CD4-positive, alpha-beta T cell (primary cell): ENCODE measurements around the gene NME8. TPM values are rescaled to one million over a fixed set of nuclear protein-coding genes. Genes with fewer than 3 reads are reported as not detected.

Experiments
- ATAC-seq: fragments of 200-7000 bp; cut with Tn5 transposase; one replicate; pipeline ENCODE4 v1.10.0; 2022; ENCODE audit warnings: mild to moderate bottlenecking; ENCODE audit not compliant: poor library complexity
- CTCF ChIA-PET: fragments of 350-600 bp; sonication (Branson Sonifier 250); formaldehyde crosslinking; loops from one replicate; lab custom pipeline; 2021; ENCODE audit warnings: antibody characterized with exemption, inconsistent platforms; lab: Charles Lee
- POLR2A ChIA-PET: fragments of 350-600 bp; sonication (Branson Sonifier 250); formaldehyde crosslinking; loops from one replicate; lab custom pipeline; 2021; ENCODE audit warnings: antibody characterized with exemption, inconsistent platforms; lab: Charles Lee
- DNase-seq, 14 experiments: peaks; one replicate each; pipeline ENCODE4 v3.0.0-alpha.2; 2013 to 2020; ENCODE audit warnings: mixed read lengths in 2 of 14
- H3K27ac ChIP-seq, 2 donors: one replicate each; pipeline versions ENCODE4 v1.5.1 to v1.7.0; 2013; ENCODE audit warnings: low read length in 2 of 2, low read depth in 1 of 2, mild to moderate bottlenecking in 1 of 2
- H3K27me3 ChIP-seq, 2 experiments: 1 replicate in 1 of 2; 2 replicates in 1 of 2; pipeline versions ENCODE4 v1.6.1 to v1.7.0; 2013; ENCODE audit warnings: low read length in 2 of 2, control low read depth in 1 of 2, mild to moderate bottlenecking in 1 of 2, moderate library complexity in 1 of 2; ENCODE audit not compliant: insufficient read depth in 2 of 2, control insufficient read depth in 1 of 2
- H3K36me3 ChIP-seq: one replicate; pipeline ENCODE4 v1.6.1; 2013; ENCODE audit warnings: low read length, control low read depth; ENCODE audit not compliant: insufficient read depth
- H3K4me1 ChIP-seq: one replicate; pipeline ENCODE4 v1.6.1; 2013; ENCODE audit warnings: low read length, control low read depth; ENCODE audit not compliant: insufficient read depth
- H3K4me3 ChIP-seq: one replicate; pipeline ENCODE4 v1.5.1; 2013; ENCODE audit warnings: mild to moderate bottlenecking, low read length, moderate library complexity
- H3K9me3 ChIP-seq, 2 experiments: 1 replicate in 1 of 2; 2 replicates in 1 of 2; pipeline versions ENCODE4 v1.6.1 to v1.7.0; 2013; ENCODE audit warnings: low read length in 2 of 2, mild to moderate bottlenecking in 2 of 2, control low read depth in 1 of 2, moderate library complexity in 1 of 2; ENCODE audit not compliant: control insufficient read depth in 1 of 2, insufficient read depth in 1 of 2
- H3K27ac Mint-ChIP-seq: one replicate; pipeline ENCODE4 v1.8.0; 2020; ENCODE audit warnings: mixed read lengths
- H3K27me3 Mint-ChIP-seq: one replicate; pipeline ENCODE4 v1.8.0; 2021; ENCODE audit warnings: mixed read lengths
- H3K36me3 Mint-ChIP-seq: one replicate; pipeline ENCODE4 v1.8.0; 2021; ENCODE audit warnings: low read depth, mixed read lengths
- H3K4me1 Mint-ChIP-seq: one replicate; pipeline ENCODE4 v1.8.0; 2021; ENCODE audit warnings: low read depth, mixed read lengths
- H3K4me3 Mint-ChIP-seq: one replicate; pipeline ENCODE4 v1.8.0; 2020; ENCODE audit warnings: mild to moderate bottlenecking, mixed read lengths
- H3K9me3 Mint-ChIP-seq: one replicate; pipeline ENCODE4 v1.8.0; 2020; ENCODE audit warnings: mixed read lengths
- CTCF ChIP-seq: fragments of 200-600 bp; IDR thresholded peaks from one replicate; pipeline ENCODE4 v1.8.0; 2022; ENCODE audit warnings: antibody characterized with exemption, mild to moderate bottlenecking
- intact Hi-C, 2 experiments: fragments of 100-400 bp; cut with DNase I in 1 of 2; cut with micrococcal nuclease in 1 of 2; formaldehyde crosslinking; loops; one replicate each; pipeline versions ENCODE4 v1.15.1 to v1.9.0; 2023 to 2025; cut with DNase I, micrococcal nuclease
- total RNA-seq, 174 experiments: library from RNA in 2 of 174; stranded (reverse) in 2 of 174; gene quantifications; one replicate each; pipeline ENCODE4 v1.2.3 and lab custom pipeline; 2021 to 2026

Gene NME8
- total RNA-seq, 2 experiments from 2014 or later: not detected

DNA sequence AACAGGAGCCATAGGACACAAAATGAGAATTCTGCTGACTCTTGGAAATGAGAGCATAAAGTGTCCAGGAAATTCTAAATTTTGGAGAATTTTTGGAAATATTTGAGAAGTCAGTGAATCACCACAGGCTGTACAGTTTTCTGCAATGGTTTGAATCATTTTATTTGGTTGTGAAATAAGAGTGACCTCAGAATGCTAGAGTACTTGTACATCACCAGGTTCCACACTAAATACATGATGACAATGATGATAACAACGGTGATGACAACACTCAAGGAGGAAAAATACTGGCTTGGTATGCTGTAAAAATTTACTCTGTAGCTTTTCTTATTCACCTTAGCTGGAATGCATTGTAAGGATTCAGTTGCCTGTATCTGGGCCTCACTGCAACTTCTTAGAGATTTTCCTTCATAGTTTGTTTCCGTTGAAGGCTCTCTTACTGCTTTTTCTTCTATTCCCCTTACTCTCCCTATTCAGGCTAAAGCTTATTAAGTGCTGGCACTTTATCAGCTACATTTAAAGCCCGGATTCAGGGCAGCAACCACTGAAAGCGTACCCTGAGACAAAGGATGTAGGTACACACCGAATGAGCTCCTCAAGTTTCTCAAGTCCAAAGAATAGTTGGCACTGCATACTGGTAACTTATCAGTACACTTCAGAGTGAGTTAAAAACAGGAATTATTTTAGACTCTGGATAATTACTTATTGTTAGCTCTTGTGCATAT is 30.2 kb upstream of the NME8 start:
- CTCF ChIA-PET: interaction anchor here (1.2 kb wide), 1 partner anchor 16 kb away, joined by 4 read pairs; no protein-coding TSS in a partner anchor
- POLR2A ChIA-PET: no interaction called here

GRCh38 chr7:37820708-37821468 is 27.5 kb upstream of the NME8 start:
- CTCF ChIA-PET: no interaction called here
- H3K9me3 ChIP-seq: no peaks in the 10 kb centered on the region
- DNase-seq (no peak), ATAC-seq (no peak)
- H3K36me3 ChIP-seq: no peaks in the 10 kb centered on the region
- H3K27me3 Mint-ChIP-seq: no peaks in the 10 kb centered on the region
- H3K4me3 Mint-ChIP-seq: no peak overlapping the region
- no peak for TF ChIP-seq CTCF
- H3K27me3 ChIP-seq: no peaks in the 10 kb centered on the region
- intact Hi-C loops: no loop called here
- no peaks in the 10 kb centered on the region for H3K4me1 ChIP-seq
- H3K36me3 Mint-ChIP-seq: no peaks in the 10 kb centered on the region
- no peak overlapping the region for H3K4me3 ChIP-seq
- H3K9me3 Mint-ChIP-seq: no peaks in the 10 kb centered on the region
- H3K27ac ChIP-seq: no peak overlapping the region
- POLR2A ChIA-PET: no interaction called here
- H3K4me1 Mint-ChIP-seq: no peaks in the 10 kb centered on the region
- H3K27ac Mint-ChIP-seq: no peak overlapping the region

More for the DNA sequence above, 30.2 kb upstream of the NME8 start:
- Mint-ChIP-seq H3K27me3 (no peaks in the 10 kb centered on the region), H3K9me3 (no peaks in the 10 kb centered on the region), H3K36me3 (no peaks in the 10 kb centered on the region), H3K4me3 (no peak overlapping the region), H3K27ac (no peak overlapping the region), H3K4me1 (no peaks in the 10 kb centered on the region)
- intact Hi-C loops: no loop called here
- H3K4me3 ChIP-seq: no peak overlapping the region
- no peaks in the 10 kb centered on the region for H3K27me3 ChIP-seq
- TF ChIP-seq CTCF: no peak
- ATAC-seq (no peak), DNase-seq (no peak)
- no peak overlapping the region for H3K27ac ChIP-seq
- no peaks in the 10 kb centered on the region for H3K9me3 ChIP-seq
- H3K4me1 ChIP-seq: no peaks in the 10 kb centered on the region
- no peaks in the 10 kb centered on the region for H3K36me3 ChIP-seq

DNA sequence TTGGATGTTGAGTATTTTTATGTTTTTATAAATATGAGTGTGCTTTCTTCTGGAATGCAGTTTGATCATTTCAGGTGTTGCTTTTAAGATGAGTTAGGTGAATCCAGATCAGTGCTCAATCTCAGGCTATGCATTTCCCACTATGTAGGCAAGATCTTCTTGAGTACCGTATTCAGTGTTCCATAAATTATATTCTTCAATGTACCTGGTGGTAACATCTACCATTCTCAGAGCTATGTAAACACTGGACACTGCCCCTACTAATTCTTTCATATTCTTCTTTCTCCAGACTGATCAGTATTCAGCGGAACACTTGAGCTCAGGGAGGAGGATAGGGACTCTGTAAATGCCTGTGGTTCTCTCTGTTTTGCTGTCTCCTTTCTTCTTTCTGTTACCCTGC is 25.5 kb upstream of the NME8 start:
- no peaks in the 10 kb centered on the region for H3K27me3 ChIP-seq
- no peak overlapping the region for H3K4me3 Mint-ChIP-seq
- H3K4me1 ChIP-seq: no peaks in the 10 kb centered on the region
- H3K27me3 Mint-ChIP-seq: peaks cover 8% of the 10 kb centered on the region
- no peak overlapping the region for H3K4me3 ChIP-seq
- no peaks in the 10 kb centered on the region for H3K9me3 Mint-ChIP-seq
- H3K36me3 ChIP-seq: no peaks in the 10 kb centered on the region
- no peaks in the 10 kb centered on the region for H3K9me3 ChIP-seq
- H3K27ac Mint-ChIP-seq: no peak overlapping the region
- DNase-seq (no peak), ATAC-seq (no peak)
- no peaks in the 10 kb centered on the region for H3K4me1 Mint-ChIP-seq
- ChIA-PET POLR2A (no interaction called here), CTCF (no interaction called here)
- intact Hi-C loops: no loop called here
- no peak overlapping the region for H3K27ac ChIP-seq
- H3K36me3 Mint-ChIP-seq: no peaks in the 10 kb centered on the region
- TF ChIP-seq CTCF: no peak
